HepG2 (cell line): ENCODE measurements around the gene DNAAF8. TPM values are rescaled to one million over a fixed set of nuclear protein-coding genes. Genes with fewer than 3 reads are reported as not detected.

ENCODE experiments used
- ATAC-seq: fragments of 200-7000 bp; cut with Tn5 transposase; 3 replicates; pipeline ENCODE4 v1.9.1; 2020; ENCODE audit warnings: mild to moderate bottlenecking, moderate library complexity
- BruUV-seq: library from RNA; stranded (reverse); fragments of 400-500 nt; replicated peaks from 2 replicates; lab custom pipeline; 2021; lab: Mats Ljungman, UMichigan
- CTCF ChIA-PET: fragments of 300-600 bp; formaldehyde crosslinking; extraction: SDS; loops from one replicate; lab custom pipeline; 2021; ENCODE audit warnings: low total read pairs, inconsistent platforms, low intra/inter-chr PET ratio; lab: Yijun Ruan, JAX
- POLR2A ChIA-PET: fragments of 350-600 bp; sonication (Branson Sonifier 250); formaldehyde crosslinking; loops from one replicate; lab custom pipeline; 2020; ENCODE audit warnings: antibody characterized with exemption, inconsistent platforms; lab: Yijun Ruan, JAX
- DNase-seq: peaks from one replicate; pipeline ENCODE4 v3.0.0-alpha.2; 2015; ENCODE audit warnings: low spot score
- FAIRE-seq: peaks from 3 replicates; lab custom pipeline; 2011; peaks lifted over from hg19 to GRCh38; lab: Jason Lieb, UNC
- H2AFZ ChIP-seq: one replicate; pipeline ENCODE4 v1.6.1; 2011; ENCODE audit warnings: low read length, inconsistent platforms
- H3K27ac ChIP-seq: fragments of 300-600 bp; 3 replicates; pipeline ENCODE4 v1.8.0; 2011; ENCODE audit warnings: mixed run types, mild to moderate bottlenecking, mixed read lengths, low read length, inconsistent platforms; ENCODE audit not compliant: insufficient read depth; ENCODE audit errors: extremely low read length
- H3K27me3 ChIP-seq, 2 experiments: fragments of 200-600 bp in 1 of 2; 2 replicates in 1 of 2; 3 replicates in 1 of 2; pipeline versions ENCODE4 v1.6.0 to v1.8.0; 2011; ENCODE audit warnings: low read length in 2 of 2, mild to moderate bottlenecking in 2 of 2, moderate library complexity in 2 of 2, inconsistent platforms in 1 of 2; ENCODE audit not compliant: insufficient read depth in 2 of 2, control insufficient read depth in 1 of 2
- H3K36me3 ChIP-seq, 2 experiments: fragments of 200-600 bp in 1 of 2; replicated peaks in 1 of 2; 2 replicates in 1 of 2; 3 replicates in 1 of 2; pipeline versions ENCODE4 v1.5.1 to v1.8.0; 2011; ENCODE audit warnings: low read length in 2 of 2, inconsistent platforms in 1 of 2; ENCODE audit not compliant: insufficient read depth in 2 of 2, control insufficient read depth in 1 of 2
- H3K4me1 ChIP-seq: 2 replicates; pipeline ENCODE4 v1.5.1; 2012; ENCODE audit warnings: low read length, inconsistent platforms; ENCODE audit not compliant: insufficient read depth
- H3K4me2 ChIP-seq: 2 replicates; pipeline ENCODE4 v1.6.0; 2011; ENCODE audit warnings: low read depth, low read length, inconsistent platforms
- H3K4me3 ChIP-seq, 3 experiments: fragments of 200-600 bp in 1 of 3; sonication (generic), shearing (Covaris generic) in 1 of 3; replicated peaks in 1 of 3; 2 replicates each; pipeline ENCODE4 v1.5.1; 2011 to 2016; ENCODE audit warnings: low read length in 3 of 3, inconsistent platforms in 2 of 3, low read depth in 2 of 3, mild to moderate bottlenecking in 2 of 3, control low read depth in 1 of 3, mixed read lengths in 1 of 3; ENCODE audit not compliant: insufficient read depth in 1 of 3
- H3K79me2 ChIP-seq: one replicate; pipeline ENCODE4 v1.6.1; 2011; ENCODE audit warnings: low read length, inconsistent platforms; ENCODE audit not compliant: insufficient read depth
- H3K9ac ChIP-seq: 2 replicates; pipeline ENCODE4 v1.6.0; 2011; ENCODE audit warnings: mild to moderate bottlenecking, low read depth, low read length, inconsistent platforms; ENCODE audit not compliant: insufficient read depth
- H3K9me3 ChIP-seq: 2 replicates; pipeline ENCODE4 v1.5.1; 2012; ENCODE audit warnings: mild to moderate bottlenecking, low read length
- H4K20me1 ChIP-seq: 2 replicates; pipeline ENCODE4 v1.6.0; 2011; ENCODE audit warnings: inconsistent platforms, mild to moderate bottlenecking, low read length, moderate library complexity; ENCODE audit not compliant: insufficient read depth
- HOXD1 ChIP-seq: sonication (generic); formaldehyde crosslinking; IDR thresholded peaks from 2 replicates; pipeline ENCODE4 v1.5.0; 2020; ENCODE audit warnings: missing genetic modification reagents
- MLLT10 ChIP-seq: sonication (generic); formaldehyde crosslinking; IDR thresholded peaks from 2 replicates; pipeline ENCODE4 v1.4.0; 2020; ENCODE audit warnings: missing genetic modification reagents
- MXD4 ChIP-seq: IDR thresholded peaks from 2 replicates; pipeline ENCODE4 v1.6.1; 2016; ENCODE audit warnings: mild to moderate bottlenecking, missing biosample characterization, missing genetic modification reagents
- SP1 ChIP-seq, 2 experiments: fragments of 450-650 bp in 1 of 2; sonication (generic) in 1 of 2; formaldehyde crosslinking in 1 of 2; IDR thresholded peaks; 2 replicates each; pipeline versions ENCODE4 v1.4.0 to v1.6.1; 2016 to 2020; ENCODE audit warnings: missing genetic modification reagents in 1 of 2
- ZBTB42 ChIP-seq: sonication (generic); formaldehyde crosslinking; IDR thresholded peaks from 2 replicates; pipeline ENCODE4 v1.5.0; 2020; ENCODE audit warnings: mild to moderate bottlenecking, missing genetic modification reagents
- ZBTB43 ChIP-seq: sonication (generic); formaldehyde crosslinking; conservative IDR thresholded peaks from 2 replicates; pipeline ENCODE4 v1.4.0; 2020; ENCODE audit warnings: missing genetic modification reagents
- ZFP62 ChIP-seq: sonication (generic); formaldehyde crosslinking; IDR thresholded peaks from 2 replicates; pipeline ENCODE4 v1.4.0; 2020; ENCODE audit warnings: missing genetic modification reagents
- ZNF24 ChIP-seq: fragments of 450-650 bp; IDR thresholded peaks from 2 replicates; pipeline ENCODE4 v1.6.1; 2017; ENCODE audit warnings: antibody characterized with exemption, mild to moderate bottlenecking
- ZNF354B ChIP-seq: sonication (generic); formaldehyde crosslinking; IDR thresholded peaks from 2 replicates; pipeline ENCODE4 v1.8.0; 2022; ENCODE audit warnings: mild to moderate bottlenecking, missing genetic modification reagents
- WGBS: methylation state at CpG from one replicate; pipeline ENCODE4 v1.1.6; 2017; ENCODE audit warnings: low lambda C conversion rate; 5-methylcytosine and 5-hydroxymethylcytosine counted together
- in situ Hi-C: cut with HindIII; loops from 2 replicates; pipeline ENCODE4 v1.10.0; 2017; ENCODE audit warnings: low pct_unique_long_range_greater_than_20kb; ENCODE audit not compliant: extremely low pct_ligation_motif_present
- intact Hi-C: fragments of 100-400 bp; cut with micrococcal nuclease; formaldehyde crosslinking; loops from one replicate; pipeline ENCODE4 v1.10.0; 2022; ENCODE audit not compliant: unreplicated experiment
- polyA plus RNA-seq, 8 experiments: library from polyadenylated mRNA; depleted of rRNA in 3 of 8; stranded (reverse) in 7 of 8; unstranded in 1 of 8; fragments of >200 nt; fragmentation: Illumina TruSeq in 4 of 8; extraction: Trizol in 4 of 8; gene quantifications; 2 replicates each; pipeline versions ENCODE4 v1.2.1 to v1.2.3, GENCODE V29; 2011 to 2016; ENCODE audit warnings: low read depth in 4 of 8, missing spikeins in 1 of 8, mixed read lengths in 1 of 8; ENCODE audit not compliant: insufficient read depth in 1 of 8
- total RNA-seq, 5 experiments: library from RNA; depleted of rRNA; stranded (reverse); fragments of >200 nt; fragmentation: Illumina TruSeq; extraction: Trizol; gene quantifications; 2 replicates each; pipeline ENCODE4 v1.2.3, GENCODE V29; 2016; ENCODE audit warnings: low read depth in 1 of 5

Gene DNAAF8
- total and polyA plus RNA-seq, 2 of the 13 experiments (the other 11 are each of a cell fraction or from before 2014, with no cell fraction given): 0.44 TPM; not detected in 1

DNA sequence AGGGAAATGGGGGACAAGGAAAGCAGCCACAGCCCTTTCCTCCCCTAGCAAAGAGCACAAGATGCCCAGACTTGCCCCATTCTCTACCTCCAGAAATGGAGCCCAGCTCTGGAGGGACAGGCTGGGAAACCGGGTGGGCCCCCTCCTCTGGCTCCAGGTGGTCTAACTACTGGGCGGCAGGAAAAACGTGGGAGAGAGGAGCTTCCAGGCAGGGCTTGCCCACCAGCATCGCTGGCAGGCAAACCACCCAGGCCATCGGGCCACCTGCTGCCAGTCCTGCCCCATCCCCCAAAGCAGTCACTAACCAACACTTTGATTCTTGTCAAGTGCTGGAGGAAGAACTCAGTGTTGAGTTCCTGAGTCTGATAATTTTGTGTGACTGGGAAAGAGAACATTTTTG is 15.9 kb upstream of the DNAAF8 start:
- WGBS: 80% methylated on average over 1 of the region's 5 CpGs
- Histone ChIP-seq H3K4me3 (no peak overlapping the region), H3K27ac (no peak overlapping the region), H3K4me2 (no peak overlapping the region), H3K9me3 (no peaks in the 10 kb centered on the region), H2AFZ (no peak overlapping the region), H3K27me3 (no peaks in the 10 kb centered on the region), H4K20me1 (no peaks in the 10 kb centered on the region), H3K4me1 (no peaks in the 10 kb centered on the region), H3K36me3 (peaks cover 8 to 27% of the 10 kb centered on the region in 2 experiments; a peak in 4 of 5 replicates), H3K9ac (no peak overlapping the region), H3K79me2 (no peaks in the 10 kb centered on the region)
- no peak for FAIRE-seq
- ChIA-PET CTCF (no interaction called here), POLR2A (interaction anchor here (1.5 kb wide), 1 partner anchor 16 kb away, joined by 3 read pairs; the partner anchor contains the start of genes ANKS3 and DNAAF8)
- no peak for TF ChIP-seq ZBTB42 (CRISPR knock-in tag)
- TF ChIP-seq ZFP62: no peak
- no peak for TF ChIP-seq ZNF24
- no peak for TF ChIP-seq ZNF354B (CRISPR knock-in tag)
- no peak for TF ChIP-seq MXD4
- TF ChIP-seq ZBTB43: no peak
- no peak for TF ChIP-seq HOXD1 (CRISPR knock-in tag)
- TF ChIP-seq SP1 (IDR thresholded peaks at IDR 0.05): no peak
- no peak for TF ChIP-seq SP1 (CRISPR knock-in tag; IDR thresholded peaks at IDR 0.05)
- no peak for TF ChIP-seq MLLT10 (CRISPR knock-in tag)
- intact Hi-C loops (loop anchor here (5.0 kb wide), 1 partner anchor 239 kb away; the partner anchor contains the start of gene SEC14L5), in situ Hi-C loops (no loop called here)
- DNase-seq: no peak
- ATAC-seq: no peak
- BruUV-seq: no TSS peak
